CD4-positive, alpha-beta T cell (primary cell): ENCODE measurements around the gene ZMYM2. TPM values are rescaled to one million over a fixed set of nuclear protein-coding genes. Genes with fewer than 3 reads are reported as not detected.
"Not testable (repeated sequence)": the region's sequence is repeated elsewhere in the genome, so short reads cannot be mapped to it uniquely, and the experiment has no call there.

Source experiments
- ATAC-seq: fragments of 200-7000 bp; cut with Tn5 transposase; one replicate; pipeline ENCODE4 v1.10.0; 2022; ENCODE audit warnings: mild to moderate bottlenecking; ENCODE audit not compliant: poor library complexity
- CTCF ChIA-PET: fragments of 350-600 bp; sonication (Branson Sonifier 250); formaldehyde crosslinking; loops from one replicate; lab custom pipeline; 2021; ENCODE audit warnings: antibody characterized with exemption, inconsistent platforms; lab: Charles Lee
- POLR2A ChIA-PET: fragments of 350-600 bp; sonication (Branson Sonifier 250); formaldehyde crosslinking; loops from one replicate; lab custom pipeline; 2021; ENCODE audit warnings: antibody characterized with exemption, inconsistent platforms; lab: Charles Lee
- DNase-seq, 14 experiments: peaks; one replicate each; pipeline ENCODE4 v3.0.0-alpha.2; 2013 to 2020; ENCODE audit warnings: mixed read lengths in 2 of 14
- H3K27ac ChIP-seq, 2 donors: one replicate each; pipeline versions ENCODE4 v1.5.1 to v1.7.0; 2013; ENCODE audit warnings: low read length in 2 of 2, low read depth in 1 of 2, mild to moderate bottlenecking in 1 of 2
- H3K27me3 ChIP-seq, 2 experiments: 1 replicate in 1 of 2; 2 replicates in 1 of 2; pipeline versions ENCODE4 v1.6.1 to v1.7.0; 2013; ENCODE audit warnings: low read length in 2 of 2, control low read depth in 1 of 2, mild to moderate bottlenecking in 1 of 2, moderate library complexity in 1 of 2; ENCODE audit not compliant: insufficient read depth in 2 of 2, control insufficient read depth in 1 of 2
- H3K36me3 ChIP-seq: one replicate; pipeline ENCODE4 v1.6.1; 2013; ENCODE audit warnings: low read length, control low read depth; ENCODE audit not compliant: insufficient read depth
- H3K4me1 ChIP-seq: one replicate; pipeline ENCODE4 v1.6.1; 2013; ENCODE audit warnings: low read length, control low read depth; ENCODE audit not compliant: insufficient read depth
- H3K4me3 ChIP-seq: one replicate; pipeline ENCODE4 v1.5.1; 2013; ENCODE audit warnings: mild to moderate bottlenecking, low read length, moderate library complexity
- H3K9me3 ChIP-seq, 2 experiments: 1 replicate in 1 of 2; 2 replicates in 1 of 2; pipeline versions ENCODE4 v1.6.1 to v1.7.0; 2013; ENCODE audit warnings: low read length in 2 of 2, mild to moderate bottlenecking in 2 of 2, control low read depth in 1 of 2, moderate library complexity in 1 of 2; ENCODE audit not compliant: control insufficient read depth in 1 of 2, insufficient read depth in 1 of 2
- H3K27ac Mint-ChIP-seq: one replicate; pipeline ENCODE4 v1.8.0; 2020; ENCODE audit warnings: mixed read lengths
- H3K27me3 Mint-ChIP-seq: one replicate; pipeline ENCODE4 v1.8.0; 2021; ENCODE audit warnings: mixed read lengths
- H3K36me3 Mint-ChIP-seq: one replicate; pipeline ENCODE4 v1.8.0; 2021; ENCODE audit warnings: low read depth, mixed read lengths
- H3K4me1 Mint-ChIP-seq: one replicate; pipeline ENCODE4 v1.8.0; 2021; ENCODE audit warnings: low read depth, mixed read lengths
- H3K4me3 Mint-ChIP-seq: one replicate; pipeline ENCODE4 v1.8.0; 2020; ENCODE audit warnings: mild to moderate bottlenecking, mixed read lengths
- H3K9me3 Mint-ChIP-seq: one replicate; pipeline ENCODE4 v1.8.0; 2020; ENCODE audit warnings: mixed read lengths
- intact Hi-C, 2 experiments: fragments of 100-400 bp; cut with DNase I in 1 of 2; cut with micrococcal nuclease in 1 of 2; formaldehyde crosslinking; loops; one replicate each; pipeline versions ENCODE4 v1.15.1 to v1.9.0; 2023 to 2025; cut with DNase I, micrococcal nuclease
- total RNA-seq, 174 experiments: library from RNA in 2 of 174; stranded (reverse) in 2 of 174; gene quantifications; one replicate each; pipeline ENCODE4 v1.2.3 and lab custom pipeline; 2021 to 2026
- TF ChIP-seq, protein P1 (sequence below): fragments of 200-600 bp; IDR thresholded peaks from one replicate; pipeline ENCODE4 v1.8.0; 2022; ENCODE audit warnings: antibody characterized with exemption, mild to moderate bottlenecking

The ZMYM2 gene
- total RNA-seq, 2 experiments from 2014 or later: 106 to 110 TPM

- Mint-ChIP-seq H3K4me1 (peaks cover 42% of the 10 kb centered on the region), H3K27me3 (no peaks in the 10 kb centered on the region), H3K36me3 (peaks cover 97% of the 10 kb centered on the region), H3K9me3 (peaks cover 3% of the 10 kb centered on the region), H3K4me3 (no peak overlapping the region), H3K27ac (no peak overlapping the region)
- CTCF ChIA-PET: interaction anchor here (1.4 to 2.3 kb wide), 2 partner anchors 10 to 13 kb away, joined by 3 to 5 read pairs; no protein-coding TSS in a partner anchor
- Histone ChIP-seq H3K4me3 (no peak overlapping the region), H3K4me1 (no peaks in the 10 kb centered on the region), H3K27ac (no peak overlapping the region), H3K9me3 (no peaks in the 10 kb centered on the region), H3K27me3 (no peaks in the 10 kb centered on the region), H3K36me3 (peaks cover 77% of the 10 kb centered on the region)
- intact Hi-C loops: no loop called here
- ATAC-seq: no peak
- POLR2A ChIA-PET: no interaction called here
- DNase-seq: no peak
- TF ChIP-seq, protein P1, sequence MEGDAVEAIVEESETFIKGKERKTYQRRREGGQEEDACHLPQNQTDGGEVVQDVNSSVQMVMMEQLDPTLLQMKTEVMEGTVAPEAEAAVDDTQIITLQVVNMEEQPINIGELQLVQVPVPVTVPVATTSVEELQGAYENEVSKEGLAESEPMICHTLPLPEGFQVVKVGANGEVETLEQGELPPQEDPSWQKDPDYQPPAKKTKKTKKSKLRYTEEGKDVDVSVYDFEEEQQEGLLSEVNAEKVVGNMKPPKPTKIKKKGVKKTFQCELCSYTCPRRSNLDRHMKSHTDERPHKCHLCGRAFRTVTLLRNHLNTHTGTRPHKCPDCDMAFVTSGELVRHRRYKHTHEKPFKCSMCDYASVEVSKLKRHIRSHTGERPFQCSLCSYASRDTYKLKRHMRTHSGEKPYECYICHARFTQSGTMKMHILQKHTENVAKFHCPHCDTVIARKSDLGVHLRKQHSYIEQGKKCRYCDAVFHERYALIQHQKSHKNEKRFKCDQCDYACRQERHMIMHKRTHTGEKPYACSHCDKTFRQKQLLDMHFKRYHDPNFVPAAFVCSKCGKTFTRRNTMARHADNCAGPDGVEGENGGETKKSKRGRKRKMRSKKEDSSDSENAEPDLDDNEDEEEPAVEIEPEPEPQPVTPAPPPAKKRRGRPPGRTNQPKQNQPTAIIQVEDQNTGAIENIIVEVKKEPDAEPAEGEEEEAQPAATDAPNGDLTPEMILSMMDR: no peak
Observed at GRCh38 chr13:20035130-20035529, 76.6 kb downstream of the ZMYM2 start.

- Mint-ChIP-seq H3K27ac (no peak overlapping the region), H3K36me3 (peaks cover 99% of the 10 kb centered on the region), H3K4me1 (peaks cover 62% of the 10 kb centered on the region), H3K27me3 (no peaks in the 10 kb centered on the region), H3K4me3 (no peak overlapping the region), H3K9me3 (peaks cover 5% of the 10 kb centered on the region)
- H3K27me3 ChIP-seq: no peaks in the 10 kb centered on the region
- ATAC-seq: no peak
- H3K4me1 ChIP-seq: no peaks in the 10 kb centered on the region
- intact Hi-C loops: no loop called here
- no peak overlapping the region for H3K27ac ChIP-seq
- POLR2A ChIA-PET: no interaction called here
- no peak overlapping the region for H3K4me3 ChIP-seq
- CTCF ChIA-PET: no interaction called here
- no peak for DNase-seq
- H3K9me3 ChIP-seq: no peaks in the 10 kb centered on the region
- TF ChIP-seq, protein P1: no peak
- H3K36me3 ChIP-seq: peaks cover 78% of the 10 kb centered on the region
Observed at GRCh38 chr13:20037908-20038307, 79.4 kb downstream of the ZMYM2 start.

GRCh38 chr13:20042603-20043002, 84.1 kb downstream of the ZMYM2 start:
- DNase-seq, H3K27ac Mint-ChIP-seq, POLR2A ChIA-PET, H3K9me3 ChIP-seq, H3K27me3 Mint-ChIP-seq, H3K27me3 ChIP-seq, H3K4me1 ChIP-seq, H3K4me3 ChIP-seq, H3K4me3 Mint-ChIP-seq, H3K9me3 Mint-ChIP-seq, ATAC-seq, H3K27ac ChIP-seq, intact Hi-C loops, CTCF ChIA-PET: not testable (repeated sequence)
- peaks cover 65% of the 10 kb centered on the region for H3K36me3 ChIP-seq
- peaks cover 76% of the 10 kb centered on the region for H3K36me3 Mint-ChIP-seq
- H3K4me1 Mint-ChIP-seq: peaks cover 43% of the 10 kb centered on the region

DNA sequence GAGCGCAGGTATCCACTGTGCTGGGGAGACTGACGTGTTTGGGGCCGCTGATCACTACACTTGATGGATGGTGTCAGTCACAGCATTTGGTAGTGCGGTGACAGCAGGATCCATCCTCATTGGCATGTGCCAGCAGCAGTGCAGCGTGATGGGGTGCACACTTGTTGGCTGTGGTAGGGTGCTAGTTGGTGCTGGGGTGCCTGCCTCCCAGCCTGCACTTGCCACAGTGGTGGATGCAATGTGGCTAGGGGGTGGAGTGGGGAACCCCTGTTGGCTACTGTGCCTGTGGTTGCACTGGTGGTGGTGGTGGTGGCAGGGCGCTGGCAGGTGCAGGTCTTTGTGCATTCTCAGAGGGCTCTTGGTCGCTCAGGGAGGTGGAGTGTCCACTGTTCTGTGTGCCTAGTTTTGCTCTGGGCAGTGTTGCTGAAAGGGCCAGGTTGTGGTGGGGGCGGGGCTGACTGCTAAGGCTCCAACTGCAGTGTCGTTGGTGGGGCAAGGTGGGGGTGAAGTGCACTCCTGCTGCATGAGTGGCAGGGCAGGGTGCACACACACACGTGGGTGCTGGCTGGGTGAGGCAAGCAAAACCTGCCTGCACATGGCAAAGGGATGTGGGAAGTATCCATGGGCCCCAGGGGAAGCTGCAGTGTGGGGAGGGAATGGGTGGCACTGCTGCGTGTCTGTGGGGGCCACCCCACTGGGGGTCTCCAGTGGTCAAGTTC, 84.8 kb downstream of the ZMYM2 start:
- Histone ChIP-seq H3K4me1 (no peaks in the 10 kb centered on the region), H3K36me3 (peaks cover 58% of the 10 kb centered on the region), H3K9me3 (no peaks in the 10 kb centered on the region), H3K4me3 (no peak overlapping the region), H3K27me3 (no peaks in the 10 kb centered on the region), H3K27ac (no peak overlapping the region)
- ATAC-seq: no peak
- peaks cover 70% of the 10 kb centered on the region for H3K36me3 Mint-ChIP-seq
- TF ChIP-seq, protein P1: no peak
- peaks cover 43% of the 10 kb centered on the region for H3K4me1 Mint-ChIP-seq
- no peak for DNase-seq
- POLR2A ChIA-PET: no interaction called here
- no peak overlapping the region for H3K27ac Mint-ChIP-seq
- CTCF ChIA-PET: no interaction called here
- no peak overlapping the region for H3K4me3 Mint-ChIP-seq
- H3K27me3 Mint-ChIP-seq: no peaks in the 10 kb centered on the region
- intact Hi-C loops: no loop called here
- H3K9me3 Mint-ChIP-seq: peaks cover 4% of the 10 kb centered on the region
